ENCODE results near the gene UBE2D2.

DNA sequence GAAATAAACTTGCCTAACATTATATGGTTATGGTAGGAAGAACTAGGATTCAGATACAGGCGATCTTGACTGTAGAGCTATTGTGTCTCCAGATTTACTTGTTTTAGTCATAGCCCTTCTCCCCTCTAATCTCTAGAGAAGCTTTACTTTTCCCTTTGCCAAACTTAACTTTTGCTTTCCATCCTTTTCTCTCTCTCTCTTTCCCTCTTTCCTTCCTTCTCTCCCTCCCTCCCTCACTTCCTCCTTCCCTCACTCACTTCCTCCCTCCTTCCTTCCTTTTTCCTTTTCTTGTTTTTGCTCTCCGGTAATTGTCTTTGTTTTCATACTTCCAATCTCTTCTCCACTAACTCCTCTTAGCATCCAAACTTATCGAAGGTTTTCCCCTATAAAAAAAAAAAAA lies 10.4 kb downstream of the UBE2D2 start:
- no peak for TF ChIP-seq CTCF (IDR thresholded peaks at IDR 0.05)
- no peak for TF ChIP-seq EP300 (IDR thresholded peaks at IDR 0.05)

Measured in upper lobe of left lung (tissue), 4 donors.